ENCODE data around the gene EIF3A. TPM values are rescaled to one million over a fixed set of nuclear protein-coding genes. Genes with fewer than 3 reads are reported as not detected.
"Not testable (repeated sequence)": the region's sequence is repeated elsewhere in the genome, so short reads cannot be mapped to it uniquely, and the experiment has no call there.

The EIF3A gene
- total RNA-seq, 1 donor from 2014 or later: 65.7 TPM

DNA sequence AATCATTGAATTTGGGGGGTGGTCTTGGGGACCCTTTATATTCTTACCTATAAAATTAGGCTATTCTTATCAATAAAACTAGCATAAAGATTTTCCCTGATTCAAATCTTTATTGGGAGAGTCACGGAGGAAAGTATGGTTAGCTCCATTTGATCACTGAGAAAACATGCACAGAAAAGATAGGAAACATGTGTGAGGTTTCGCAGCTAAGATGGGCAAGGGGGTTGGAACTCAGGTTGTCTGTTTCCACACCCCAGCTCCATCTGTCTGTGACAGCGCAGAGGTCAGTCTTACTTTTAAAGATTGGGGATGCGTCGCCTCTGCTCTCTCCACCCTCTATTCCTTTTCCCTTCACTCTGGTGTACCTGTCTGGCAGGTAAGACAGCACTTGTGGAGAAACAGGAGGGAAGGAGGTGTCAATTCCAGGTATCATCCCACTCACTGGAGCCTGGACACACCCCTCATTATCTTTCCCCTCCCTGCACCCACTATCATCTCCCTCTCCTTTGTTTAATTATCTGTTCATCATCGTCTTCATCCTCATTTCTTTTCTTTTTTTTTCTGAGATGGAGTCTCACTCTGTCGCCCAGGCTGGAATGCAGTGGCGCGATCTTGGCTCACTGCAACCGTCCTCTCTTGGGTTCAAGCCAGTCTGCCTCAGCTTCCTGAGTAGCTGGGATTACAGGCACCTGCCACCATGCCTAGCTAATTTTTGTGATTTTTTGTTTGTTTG lies 20.9 kb upstream of the EIF3A start:
- DNase-seq (ENCODE audit: low read depth in 2 of 2): peak in 1 of 2 donors; percentile 9

DNA sequence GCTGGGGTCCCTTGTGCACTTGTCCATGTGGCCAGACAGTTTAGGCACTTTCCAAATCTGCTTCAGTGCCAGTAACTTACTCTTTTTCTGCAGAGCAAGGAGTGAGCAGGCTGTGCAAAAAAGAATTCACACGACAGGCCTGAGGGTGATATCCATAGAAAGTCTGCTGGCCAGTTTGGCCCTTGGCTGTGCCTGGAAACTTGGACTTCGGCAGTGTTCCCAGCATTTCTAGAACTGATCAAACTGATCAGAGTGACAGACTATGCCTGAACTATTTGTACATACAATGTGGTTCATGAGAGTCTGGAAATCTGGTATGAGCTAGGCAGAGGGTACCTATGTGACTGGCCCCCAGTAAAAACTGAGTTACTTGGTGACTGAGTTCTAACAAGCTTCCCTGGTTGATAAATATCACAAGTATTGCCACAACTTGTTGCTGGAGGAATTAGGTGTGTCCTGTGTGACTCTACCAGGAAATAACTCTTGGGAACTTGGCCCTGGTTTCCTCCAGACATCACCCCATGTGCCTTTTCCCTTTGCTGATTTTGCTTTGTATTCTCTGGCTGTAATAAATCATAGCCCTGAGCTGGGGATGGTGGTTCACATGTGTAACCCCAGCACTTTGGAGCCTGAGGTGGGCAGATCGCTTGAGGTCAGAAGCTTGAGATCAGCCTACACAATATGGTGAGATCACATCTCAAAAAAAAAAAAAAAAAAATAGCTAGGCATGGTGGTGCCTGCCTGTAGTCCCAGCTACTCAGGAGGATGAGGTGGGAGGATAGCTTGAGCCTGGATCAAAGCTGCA lies 20.0 kb upstream of the EIF3A start:
- DNase-seq (ENCODE audit: low read depth in 2 of 2): peak; percentile 37 to 90

DNA sequence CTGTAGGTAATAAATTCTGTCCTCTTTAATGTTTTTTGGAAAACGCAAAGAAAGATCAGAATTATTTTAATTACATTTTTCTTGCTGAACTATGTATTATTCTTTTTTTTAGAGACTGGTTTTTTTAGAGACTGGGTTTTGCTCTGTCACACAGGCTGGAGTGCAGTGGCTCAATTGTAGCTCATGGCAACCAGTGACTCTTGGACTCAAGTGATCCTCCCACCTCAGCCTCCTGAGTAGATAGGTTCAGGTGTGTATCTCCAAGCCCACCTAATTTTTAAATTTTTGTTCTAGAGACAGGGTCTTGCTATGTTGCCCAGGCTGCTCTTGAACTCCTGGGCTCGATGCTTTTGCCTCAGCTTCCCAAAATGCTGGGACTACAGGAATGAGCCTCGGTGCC lies 18.0 kb upstream of the EIF3A start:
- no peak for DNase-seq (ENCODE audit: low read depth in 2 of 2)

DNA sequence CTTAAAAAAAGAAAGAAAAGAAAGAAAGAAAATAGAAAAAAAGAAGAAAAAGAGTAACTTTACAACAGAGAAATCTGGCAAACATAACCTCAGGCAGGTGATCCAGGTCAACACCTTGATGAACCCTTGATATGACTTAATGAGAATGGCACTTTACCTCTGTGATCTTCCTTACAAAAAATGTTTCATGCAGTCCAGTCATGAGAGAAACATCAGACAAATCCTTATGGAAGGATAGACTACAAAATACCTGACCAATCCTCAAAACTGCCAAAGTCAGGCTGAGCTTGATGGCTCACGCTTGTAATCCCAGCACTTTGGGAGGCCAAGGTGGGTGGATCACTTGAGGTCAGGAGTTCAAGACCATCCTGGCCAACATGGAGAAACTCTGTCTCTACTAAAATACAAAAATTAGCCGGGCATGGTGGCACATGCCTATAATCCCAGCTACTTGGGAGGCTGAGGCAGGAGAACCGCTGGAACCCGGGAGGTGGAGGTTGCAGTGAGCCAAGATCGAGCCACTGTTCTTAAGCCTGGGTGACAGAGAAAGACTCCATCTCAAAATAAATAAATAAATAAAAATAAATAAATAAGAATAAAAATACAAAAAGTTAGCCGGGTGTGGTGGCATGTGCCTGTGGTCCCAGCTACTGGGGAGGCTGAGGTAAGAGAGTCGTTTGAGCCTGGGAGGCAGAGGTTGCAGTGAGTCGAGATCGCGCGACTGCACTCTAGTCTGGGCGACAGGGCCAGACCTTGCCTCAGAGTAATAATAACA lies 16.2 kb upstream of the EIF3A start:
- not testable (repeated sequence) for DNase-seq (ENCODE audit: low read depth in 2 of 2)

DNA sequence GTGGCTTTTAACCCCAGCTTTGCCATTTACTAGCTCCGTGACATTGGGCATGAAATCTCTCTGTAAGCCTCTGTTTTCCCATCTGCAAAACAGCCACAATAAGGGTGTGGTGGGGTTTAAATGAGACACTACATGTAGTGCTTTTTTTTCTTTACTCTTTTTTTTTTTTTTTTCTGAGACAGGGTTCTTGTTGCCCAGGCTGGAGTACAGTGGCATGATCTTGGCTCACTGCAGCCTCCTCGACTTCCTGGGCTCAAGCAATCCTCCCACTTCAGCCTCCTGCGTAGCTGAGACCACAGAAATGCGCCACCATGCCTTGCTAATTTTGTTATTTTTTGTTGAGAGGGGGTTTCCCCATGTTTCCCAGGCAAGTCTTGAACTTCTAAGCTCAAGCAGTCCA lies 15.0 kb upstream of the EIF3A start:
- DNase-seq (ENCODE audit: low read depth in 2 of 2): no peak

DNA sequence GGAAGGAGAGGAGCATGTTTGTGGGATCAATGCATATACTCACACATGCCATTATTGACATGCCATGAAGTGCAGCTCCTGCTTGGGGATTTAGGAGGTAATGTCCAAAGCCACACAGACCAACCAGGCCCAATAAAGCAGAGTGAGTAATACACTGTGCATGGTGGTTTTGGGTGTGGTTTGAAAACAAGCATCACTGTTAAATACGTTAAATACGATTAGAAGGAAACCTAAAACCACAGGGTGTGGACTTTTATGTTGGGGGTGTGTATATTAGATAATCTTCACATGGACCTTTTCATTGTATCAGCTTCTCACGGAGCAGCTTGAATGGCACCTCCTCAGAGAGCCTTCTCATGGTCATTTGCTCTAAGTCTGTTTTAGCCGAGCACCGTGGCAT lies 10.4 kb upstream of the EIF3A start:
- peak in 1 of 2 donors; percentile 29 for DNase-seq (ENCODE audit: low read depth in 2 of 2)

DNA sequence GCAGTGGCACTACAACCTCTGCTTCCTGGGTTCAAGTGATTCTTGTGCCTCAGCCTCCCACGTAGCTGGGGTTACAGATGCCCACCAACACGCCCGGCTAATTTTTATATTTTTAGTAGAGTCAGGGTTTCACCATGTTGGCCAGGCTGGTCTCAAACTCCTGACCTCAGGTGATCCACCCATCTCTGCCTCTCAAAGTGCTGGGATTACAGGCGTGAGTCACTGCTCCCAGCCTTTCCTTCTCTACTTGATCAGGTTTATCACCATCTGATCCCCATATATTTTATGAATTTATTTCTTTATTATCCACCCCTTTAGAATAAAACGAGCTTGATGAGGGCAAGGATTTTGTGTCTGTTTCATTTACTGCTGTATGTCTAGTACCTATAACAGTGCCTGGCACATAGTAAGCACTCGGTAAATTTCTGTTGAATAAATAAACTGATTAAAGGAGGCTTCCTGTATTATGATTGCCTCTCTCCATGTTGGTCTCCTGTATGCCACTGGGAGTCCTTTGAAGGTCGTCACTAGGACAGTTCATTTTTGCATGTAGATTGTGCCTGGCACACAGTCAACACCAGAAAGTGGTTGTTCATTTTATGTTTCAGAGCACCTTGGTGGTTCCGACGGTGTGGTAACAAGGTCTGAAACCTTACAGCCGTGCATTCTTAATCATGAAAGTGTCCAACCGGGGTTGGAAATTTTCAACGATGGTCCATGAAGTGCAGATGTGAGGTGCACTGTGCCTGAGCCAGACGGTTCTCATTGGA lies 9.6 kb upstream of the EIF3A start:
- no peak for DNase-seq (ENCODE audit: low read depth in 2 of 2)

DNA sequence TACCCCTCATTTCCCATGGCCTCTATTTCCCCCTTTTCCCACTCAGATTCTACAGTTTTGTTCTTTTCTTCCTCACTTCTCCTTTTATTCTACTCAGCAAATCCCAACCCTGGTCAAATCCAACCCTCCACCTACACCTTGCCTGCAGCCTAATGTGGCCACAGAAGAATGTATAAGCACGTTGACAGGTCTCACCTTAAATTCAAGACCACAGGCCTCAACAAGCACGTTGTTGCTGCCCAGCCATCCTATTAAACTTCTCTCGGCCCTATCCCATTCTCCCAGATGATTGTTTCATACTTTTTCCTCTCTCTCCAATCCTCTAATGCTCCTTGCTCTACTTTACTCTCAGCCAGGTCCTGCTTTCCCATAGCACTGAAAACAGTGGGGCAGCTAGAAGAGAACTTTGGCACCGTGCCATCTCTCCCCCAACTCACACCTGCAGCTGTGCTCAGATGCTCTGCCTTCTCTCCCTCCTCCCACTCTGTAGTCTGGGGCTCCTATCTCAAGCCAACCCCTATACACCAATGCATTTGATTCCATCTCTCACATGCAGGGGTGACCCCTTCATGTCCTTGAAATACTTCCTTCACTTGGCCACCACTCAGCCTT lies 6.8 kb upstream of the EIF3A start:
- no peak for DNase-seq (ENCODE audit: low read depth in 2 of 2)

DNA sequence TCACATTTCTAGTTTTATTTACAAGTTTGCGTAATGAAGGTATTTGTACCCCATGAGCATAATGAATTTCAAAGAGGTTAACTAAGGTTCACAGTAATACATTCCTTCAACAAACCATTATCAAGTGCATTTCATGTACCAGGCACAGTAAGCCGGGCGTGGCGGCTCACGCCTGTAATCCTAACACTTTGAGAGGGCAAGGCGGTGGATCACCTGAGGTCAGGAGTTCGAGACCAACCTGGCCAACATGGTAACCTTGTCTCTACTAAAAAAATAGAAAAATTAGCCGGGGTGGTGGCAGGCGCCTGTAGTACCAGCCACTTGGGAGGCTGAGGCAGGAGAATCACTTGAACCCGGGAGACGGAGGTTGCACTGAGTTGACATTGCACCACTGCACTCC lies 4.3 kb upstream of the EIF3A start:
- DNase-seq (ENCODE audit: low read depth in 2 of 2): no peak

DNA sequence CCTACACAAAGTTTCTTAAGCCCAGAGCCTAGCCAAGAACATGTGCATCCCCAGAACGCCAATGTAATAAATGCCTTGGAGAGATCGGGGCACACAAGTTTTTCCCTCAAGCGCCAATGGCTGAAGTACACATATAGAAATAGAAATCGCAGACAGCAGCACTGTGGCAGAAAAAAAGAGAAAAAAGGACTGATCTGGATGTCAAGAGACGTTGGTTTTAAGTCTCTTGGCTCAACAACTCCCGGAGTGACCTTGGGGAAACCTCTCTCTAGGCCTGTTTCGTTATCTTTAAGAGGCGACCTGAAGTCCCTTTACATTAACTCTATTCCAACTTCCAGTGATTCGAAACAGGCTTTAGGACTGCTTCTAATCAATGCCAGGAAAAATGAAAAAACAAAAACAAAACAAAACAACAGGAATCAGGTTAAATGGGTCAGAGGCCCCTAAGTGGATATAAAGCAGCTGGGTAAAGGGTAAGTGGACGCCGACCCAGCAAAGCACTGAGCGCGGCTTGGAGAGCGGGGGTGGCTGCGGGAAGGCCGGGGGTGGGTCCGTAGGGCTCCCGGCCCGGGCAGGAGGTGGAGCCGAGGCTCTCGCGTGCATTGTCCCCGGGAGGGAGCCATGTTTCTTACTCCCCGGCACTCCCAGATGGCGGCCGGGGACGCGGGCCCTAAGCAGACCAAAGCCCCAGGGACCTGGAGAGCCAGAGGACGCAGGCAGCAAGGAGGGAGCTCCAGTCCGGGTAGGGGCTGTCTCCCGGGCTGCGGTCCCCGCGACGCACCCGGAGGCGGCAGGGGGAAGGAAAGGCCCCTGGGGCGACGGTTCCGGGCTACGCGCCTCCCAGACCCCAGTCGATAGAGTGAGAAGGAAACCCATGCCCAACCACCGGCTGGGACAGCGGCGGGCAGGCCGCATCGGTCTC lies 757 bp downstream of the EIF3A start:
- DNase-seq (ENCODE audit: low read depth in 2 of 2): peak; percentile 85 to 88

DNA sequence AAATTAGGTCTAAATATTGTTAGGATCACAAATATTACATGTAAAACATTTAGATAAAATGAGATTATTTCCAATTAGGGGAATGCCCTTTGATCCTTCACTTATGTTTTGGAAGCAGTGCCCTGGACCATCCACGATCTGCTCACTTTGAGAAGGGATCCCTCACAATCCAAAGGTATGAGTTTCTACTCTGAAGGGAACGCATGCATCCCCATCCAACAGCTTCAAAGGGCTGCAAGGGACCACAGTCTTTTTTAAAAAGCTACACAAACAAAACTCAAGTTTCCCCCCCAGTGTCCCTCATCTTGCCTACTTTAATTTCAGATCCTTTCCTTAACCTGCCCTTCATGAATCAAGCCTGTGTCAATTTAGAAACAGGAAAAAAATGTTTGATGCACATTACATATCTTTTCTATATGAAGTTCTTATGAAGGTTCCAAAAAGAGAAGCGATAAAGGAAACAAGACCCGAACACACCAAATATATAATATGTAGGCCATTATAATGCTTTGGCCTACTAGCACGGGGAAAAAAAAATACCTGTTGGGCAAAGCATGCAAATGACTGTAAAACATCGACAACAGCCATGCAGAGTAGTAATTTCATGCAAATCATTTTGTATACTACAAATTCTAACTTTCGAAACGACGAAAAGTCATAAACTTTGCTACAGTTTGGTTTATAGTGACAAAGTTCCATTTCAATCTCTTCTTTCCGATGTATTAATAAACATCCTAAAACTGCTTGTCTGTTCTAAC lies 2.0 kb downstream of the EIF3A start:
- no peak for DNase-seq (ENCODE audit: low read depth in 2 of 2)

DNA sequence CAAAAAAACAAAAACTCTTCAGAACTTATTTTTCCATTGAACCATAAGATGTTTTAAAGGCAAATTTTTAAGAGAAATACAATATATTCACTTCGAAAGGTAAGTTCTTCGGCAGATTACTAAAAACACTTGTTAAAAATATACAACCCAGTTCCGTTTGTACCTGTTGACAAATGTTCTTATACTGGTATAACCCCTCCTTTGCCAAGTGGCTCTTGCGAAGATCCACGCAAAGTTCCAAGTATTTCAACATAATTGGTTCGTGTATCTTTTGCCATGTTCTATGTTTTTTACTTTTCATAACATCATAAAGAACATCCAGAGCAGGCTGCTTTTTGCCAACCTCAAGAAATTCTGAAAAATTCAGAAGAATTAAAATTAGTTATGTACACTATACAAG lies 7.0 kb downstream of the EIF3A start:
- DNase-seq (ENCODE audit: low read depth in 2 of 2): no peak

DNA sequence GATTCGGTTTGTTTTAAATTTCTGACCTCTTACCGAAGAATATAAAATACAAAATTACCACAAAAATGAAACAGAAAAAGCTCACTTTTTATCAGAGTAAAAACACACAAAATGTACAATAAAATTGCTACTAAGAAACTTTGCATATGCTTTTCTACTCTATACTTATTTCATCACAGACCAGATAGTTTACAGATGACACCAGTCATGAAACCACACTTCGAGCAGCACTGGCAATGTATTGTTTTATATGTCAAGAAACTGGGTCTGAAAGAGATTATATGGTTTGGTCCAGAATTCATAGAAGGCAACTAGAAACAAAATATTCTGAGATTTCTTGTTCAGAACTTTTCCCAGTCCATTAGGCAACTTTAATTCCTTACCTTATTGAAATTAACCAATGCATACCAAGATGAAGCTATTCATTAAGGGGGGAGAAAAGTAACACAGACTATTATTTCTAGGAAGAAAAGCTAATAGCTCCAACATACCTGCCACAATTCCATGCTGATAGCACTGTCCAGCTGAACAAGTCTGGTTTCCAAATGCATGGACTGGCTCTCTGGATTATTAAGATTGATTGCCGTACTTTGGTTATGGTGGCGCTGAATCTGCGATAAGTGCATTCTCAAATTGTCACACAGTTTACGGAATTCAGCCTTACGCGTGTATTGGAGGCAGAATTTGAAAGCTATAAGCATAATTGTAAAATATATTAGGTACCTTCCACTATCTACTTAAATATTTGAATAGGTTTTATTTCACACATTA lies 10.0 kb downstream of the EIF3A start:
- no peak for DNase-seq (ENCODE audit: low read depth in 2 of 2)

DNA sequence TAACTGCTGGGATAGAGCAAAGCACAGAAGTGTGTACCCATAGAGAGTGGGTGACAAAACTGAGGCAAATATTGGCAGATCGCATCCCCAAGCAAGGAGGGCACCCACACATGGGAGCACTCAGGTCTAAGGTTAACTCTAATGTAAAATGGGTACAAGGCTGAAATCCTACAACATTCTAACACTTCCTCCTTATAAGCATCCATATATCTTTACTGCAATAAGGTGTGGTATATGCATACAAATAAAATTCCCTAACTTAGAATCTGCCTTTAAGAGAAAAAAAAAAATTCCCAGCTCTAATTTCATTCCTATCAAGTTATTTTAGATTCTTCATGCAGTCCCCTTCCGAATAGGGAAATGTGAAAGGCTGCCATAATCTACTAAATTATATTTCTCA lies 18.7 kb downstream of the EIF3A start:
- no peak for DNase-seq (ENCODE audit: low read depth in 2 of 2)

DNA sequence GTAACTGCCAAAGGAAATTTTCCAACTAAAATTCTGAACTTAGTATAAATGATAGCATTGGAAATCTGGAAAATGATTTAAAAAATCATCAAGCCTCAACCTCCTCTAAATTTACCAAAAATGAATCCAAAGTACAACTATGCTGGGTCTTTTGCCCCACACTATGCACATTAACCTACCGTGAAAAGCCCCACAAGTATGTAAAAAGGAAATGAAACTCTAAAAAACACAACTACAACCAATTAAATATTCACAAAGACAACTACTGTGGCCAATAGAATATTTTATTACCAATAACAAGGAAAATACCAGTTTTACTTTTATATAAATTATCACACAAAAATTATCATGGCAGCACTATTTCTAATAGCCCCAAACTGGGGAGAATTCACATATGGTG lies 19.3 kb downstream of the EIF3A start:
- no peak for DNase-seq (ENCODE audit: low read depth in 2 of 2)

DNA sequence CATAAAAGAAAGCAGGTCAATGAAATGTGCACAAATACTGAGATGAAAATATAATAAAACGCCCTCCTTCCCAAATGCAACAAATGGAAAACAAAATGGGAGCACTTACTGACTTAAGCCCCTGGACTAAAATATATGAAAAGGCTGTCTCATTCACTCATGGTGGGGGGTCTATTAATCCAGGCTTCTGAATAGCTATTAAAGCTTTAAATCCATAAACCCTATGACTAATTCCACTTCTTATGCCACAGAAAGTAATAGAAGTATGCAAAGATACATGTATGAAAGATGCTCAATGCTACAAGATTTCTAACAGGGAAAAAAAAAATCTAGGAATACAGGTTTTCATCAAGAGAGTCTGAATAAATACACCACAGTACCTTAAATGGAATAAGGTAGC lies 20.5 kb downstream of the EIF3A start:
- DNase-seq (ENCODE audit: low read depth in 2 of 2): no peak

DNA sequence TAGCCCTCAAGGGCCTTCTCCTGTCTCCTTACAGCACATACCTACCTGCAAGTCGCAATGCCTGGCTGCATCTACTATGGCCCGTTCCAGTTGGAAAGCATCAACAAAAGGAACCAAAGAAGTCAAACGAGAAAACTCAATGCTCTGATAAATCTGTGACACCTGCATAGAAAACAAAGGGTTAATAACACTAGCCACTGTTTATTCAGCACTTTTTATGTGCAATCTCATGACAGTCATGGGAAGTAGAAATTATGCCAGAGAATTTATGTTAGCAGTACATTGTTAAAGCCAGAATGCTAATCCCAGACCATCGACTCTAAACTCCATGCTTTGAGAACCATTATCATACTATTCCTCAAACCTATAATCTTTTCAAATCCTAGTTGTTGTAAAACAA lies 21.1 kb downstream of the EIF3A start:
- DNase-seq (ENCODE audit: low read depth in 2 of 2): no peak

DNA sequence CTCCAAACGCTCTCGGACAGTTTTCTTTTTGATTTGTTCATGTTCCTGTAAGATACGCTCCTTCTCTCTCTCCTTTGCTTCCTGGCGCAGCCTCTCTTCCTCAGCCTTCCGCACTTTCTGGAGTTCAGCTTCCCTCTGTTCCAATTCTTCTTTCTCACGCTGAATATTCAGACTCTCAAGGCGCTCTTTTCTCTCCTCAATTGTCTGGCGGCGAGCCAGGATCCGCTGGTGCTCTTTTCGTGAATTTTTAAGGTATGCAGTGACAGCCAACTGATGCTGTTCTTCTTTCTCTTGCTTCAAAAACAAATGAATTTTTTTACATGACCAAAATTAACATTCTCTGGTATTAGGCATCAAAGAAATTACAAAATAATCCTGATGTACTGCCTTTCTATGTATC lies 22.6 kb downstream of the EIF3A start:
- no peak for DNase-seq (ENCODE audit: low read depth in 2 of 2)

DNA sequence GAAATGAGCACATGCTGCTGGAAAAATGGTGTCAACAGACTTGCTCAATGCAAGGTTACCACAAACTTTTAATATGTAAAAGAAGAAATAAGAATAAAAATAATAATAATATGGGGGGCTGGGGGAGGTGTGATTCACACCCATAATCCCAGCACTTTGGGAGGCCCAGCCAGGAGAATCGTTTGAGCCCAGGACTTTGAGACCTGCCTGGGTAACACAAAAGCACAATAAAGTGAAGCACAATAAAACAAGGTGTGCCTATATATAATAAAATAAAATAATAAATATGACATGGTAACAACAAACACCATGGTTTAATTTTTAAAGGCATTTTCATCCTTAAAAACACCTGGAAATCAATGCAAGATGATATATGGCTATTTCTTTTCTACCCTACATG lies 25.1 kb downstream of the EIF3A start:
- no peak for DNase-seq (ENCODE audit: low read depth in 2 of 2)
